ENCODE results near the gene ATN1. TPM values are rescaled to one million over a fixed set of nuclear protein-coding genes. Genes with fewer than 3 reads are reported as not detected.
A peak's percentile ranks its signal among the peaks of the same experiment; 100 is the strongest.
"Not testable (repeated sequence)": the region's sequence is repeated elsewhere in the genome, so short reads cannot be mapped to it uniquely, and the experiment has no call there.

ATN1 gene, protein sequence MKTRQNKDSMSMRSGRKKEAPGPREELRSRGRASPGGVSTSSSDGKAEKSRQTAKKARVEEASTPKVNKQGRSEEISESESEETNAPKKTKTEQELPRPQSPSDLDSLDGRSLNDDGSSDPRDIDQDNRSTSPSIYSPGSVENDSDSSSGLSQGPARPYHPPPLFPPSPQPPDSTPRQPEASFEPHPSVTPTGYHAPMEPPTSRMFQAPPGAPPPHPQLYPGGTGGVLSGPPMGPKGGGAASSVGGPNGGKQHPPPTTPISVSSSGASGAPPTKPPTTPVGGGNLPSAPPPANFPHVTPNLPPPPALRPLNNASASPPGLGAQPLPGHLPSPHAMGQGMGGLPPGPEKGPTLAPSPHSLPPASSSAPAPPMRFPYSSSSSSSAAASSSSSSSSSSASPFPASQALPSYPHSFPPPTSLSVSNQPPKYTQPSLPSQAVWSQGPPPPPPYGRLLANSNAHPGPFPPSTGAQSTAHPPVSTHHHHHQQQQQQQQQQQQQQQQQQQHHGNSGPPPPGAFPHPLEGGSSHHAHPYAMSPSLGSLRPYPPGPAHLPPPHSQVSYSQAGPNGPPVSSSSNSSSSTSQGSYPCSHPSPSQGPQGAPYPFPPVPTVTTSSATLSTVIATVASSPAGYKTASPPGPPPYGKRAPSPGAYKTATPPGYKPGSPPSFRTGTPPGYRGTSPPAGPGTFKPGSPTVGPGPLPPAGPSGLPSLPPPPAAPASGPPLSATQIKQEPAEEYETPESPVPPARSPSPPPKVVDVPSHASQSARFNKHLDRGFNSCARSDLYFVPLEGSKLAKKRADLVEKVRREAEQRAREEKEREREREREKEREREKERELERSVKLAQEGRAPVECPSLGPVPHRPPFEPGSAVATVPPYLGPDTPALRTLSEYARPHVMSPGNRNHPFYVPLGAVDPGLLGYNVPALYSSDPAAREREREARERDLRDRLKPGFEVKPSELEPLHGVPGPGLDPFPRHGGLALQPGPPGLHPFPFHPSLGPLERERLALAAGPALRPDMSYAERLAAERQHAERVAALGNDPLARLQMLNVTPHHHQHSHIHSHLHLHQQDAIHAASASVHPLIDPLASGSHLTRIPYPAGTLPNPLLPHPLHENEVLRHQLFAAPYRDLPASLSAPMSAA (N-terminal part only)
- total RNA-seq (ENCODE audit: unreplicated experiment): 144 TPM
- long read RNA-seq, partial matches to known transcripts: 0 of 4 reads
- long read RNA-seq, other reads (novel, unspliced or antisense): 4 of 4 reads

DNA sequence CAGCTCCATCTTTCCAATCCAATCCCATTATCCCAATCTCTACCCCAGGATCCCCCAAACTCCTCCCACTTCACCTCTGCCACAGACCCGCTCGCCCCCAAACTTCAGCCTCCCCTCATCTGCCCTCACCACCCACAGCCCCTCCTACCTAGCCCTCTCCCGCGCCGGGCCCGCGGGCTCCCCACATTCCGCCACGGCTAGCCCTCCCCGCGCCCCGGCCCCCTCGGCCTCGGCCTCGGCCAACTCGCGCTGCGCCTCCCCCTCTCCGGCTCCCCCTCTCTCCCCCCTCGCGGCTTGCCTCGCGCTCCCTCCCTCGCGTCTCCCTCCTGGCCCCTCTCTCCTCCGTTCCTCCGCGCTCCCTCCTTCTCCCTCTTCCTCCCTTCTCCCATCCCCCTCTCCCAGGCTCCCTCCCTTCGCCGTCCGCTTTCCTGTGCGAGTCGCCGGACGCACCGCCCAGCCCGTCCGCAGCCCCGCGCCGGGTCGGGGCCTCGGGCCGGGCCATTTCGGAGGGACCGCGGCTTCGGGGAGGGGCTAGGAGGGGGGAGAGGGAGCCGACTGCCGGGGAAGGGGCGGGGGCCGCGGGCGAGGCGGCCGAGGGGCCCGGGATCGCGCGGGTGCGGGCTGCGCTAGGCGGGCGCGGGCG lies at the start of gene ATN1:
Gene ATN1, plus strand, starts transcription at position 581 of the 643 bp plus-strand sequence. CDS start 6,043 bp downstream, outside the sequence.
- peak; percentile 75 for DNase-seq (ENCODE audit: low spot score)
- Mint-ChIP-seq H3K27ac (ENCODE audit: unreplicated experiment) (peak within 1 kb of the TSS; percentile 97), H3K36me3 (ENCODE audit: low read depth, unreplicated experiment) (peaks cover 30% of the 10 kb centered on the region), H3K9me3 (ENCODE audit: unreplicated experiment) (no peaks in the 10 kb centered on the region), H3K4me1 (ENCODE audit: unreplicated experiment) (peaks cover 74% of the 10 kb centered on the region), H3K27me3 (ENCODE audit: unreplicated experiment) (peaks cover 33% of the 10 kb centered on the region), H3K4me3 (ENCODE audit: unreplicated experiment) (peak within 1 kb of the TSS; percentile 100)
- TF ChIP-seq, protein P1, sequence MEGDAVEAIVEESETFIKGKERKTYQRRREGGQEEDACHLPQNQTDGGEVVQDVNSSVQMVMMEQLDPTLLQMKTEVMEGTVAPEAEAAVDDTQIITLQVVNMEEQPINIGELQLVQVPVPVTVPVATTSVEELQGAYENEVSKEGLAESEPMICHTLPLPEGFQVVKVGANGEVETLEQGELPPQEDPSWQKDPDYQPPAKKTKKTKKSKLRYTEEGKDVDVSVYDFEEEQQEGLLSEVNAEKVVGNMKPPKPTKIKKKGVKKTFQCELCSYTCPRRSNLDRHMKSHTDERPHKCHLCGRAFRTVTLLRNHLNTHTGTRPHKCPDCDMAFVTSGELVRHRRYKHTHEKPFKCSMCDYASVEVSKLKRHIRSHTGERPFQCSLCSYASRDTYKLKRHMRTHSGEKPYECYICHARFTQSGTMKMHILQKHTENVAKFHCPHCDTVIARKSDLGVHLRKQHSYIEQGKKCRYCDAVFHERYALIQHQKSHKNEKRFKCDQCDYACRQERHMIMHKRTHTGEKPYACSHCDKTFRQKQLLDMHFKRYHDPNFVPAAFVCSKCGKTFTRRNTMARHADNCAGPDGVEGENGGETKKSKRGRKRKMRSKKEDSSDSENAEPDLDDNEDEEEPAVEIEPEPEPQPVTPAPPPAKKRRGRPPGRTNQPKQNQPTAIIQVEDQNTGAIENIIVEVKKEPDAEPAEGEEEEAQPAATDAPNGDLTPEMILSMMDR (IDR thresholded peaks at IDR 0.05; ENCODE audit: unreplicated experiment): no peak

DNA sequence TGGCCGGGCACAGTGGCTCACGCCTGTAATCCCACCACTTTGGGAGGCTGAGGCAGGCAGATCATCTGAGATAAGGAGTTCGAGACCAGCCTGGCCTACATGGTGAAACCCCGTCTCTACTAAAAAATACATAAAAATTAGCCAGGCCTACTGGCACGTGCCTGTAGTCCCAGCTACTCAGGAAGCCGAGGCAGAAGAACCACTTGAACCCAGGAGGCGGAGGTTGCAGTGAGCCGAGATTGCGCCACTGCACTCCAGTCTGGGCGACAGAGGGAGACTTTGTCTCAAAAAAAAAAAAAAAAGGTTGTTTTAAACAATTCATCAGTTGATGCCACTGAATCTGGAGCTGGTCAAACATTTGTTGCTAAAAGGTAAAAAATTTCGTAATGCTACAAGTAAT lies 47.9 kb upstream of the ATN1 start:
- H3K4me1 Mint-ChIP-seq (ENCODE audit: unreplicated experiment); H3K27me3 Mint-ChIP-seq (ENCODE audit: unreplicated experiment); H3K4me3 Mint-ChIP-seq (ENCODE audit: unreplicated experiment); H3K27ac Mint-ChIP-seq (ENCODE audit: unreplicated experiment); DNase-seq (ENCODE audit: low spot score); H3K36me3 Mint-ChIP-seq (ENCODE audit: low read depth, unreplicated experiment); H3K9me3 Mint-ChIP-seq (ENCODE audit: unreplicated experiment): not testable (repeated sequence)

DNA sequence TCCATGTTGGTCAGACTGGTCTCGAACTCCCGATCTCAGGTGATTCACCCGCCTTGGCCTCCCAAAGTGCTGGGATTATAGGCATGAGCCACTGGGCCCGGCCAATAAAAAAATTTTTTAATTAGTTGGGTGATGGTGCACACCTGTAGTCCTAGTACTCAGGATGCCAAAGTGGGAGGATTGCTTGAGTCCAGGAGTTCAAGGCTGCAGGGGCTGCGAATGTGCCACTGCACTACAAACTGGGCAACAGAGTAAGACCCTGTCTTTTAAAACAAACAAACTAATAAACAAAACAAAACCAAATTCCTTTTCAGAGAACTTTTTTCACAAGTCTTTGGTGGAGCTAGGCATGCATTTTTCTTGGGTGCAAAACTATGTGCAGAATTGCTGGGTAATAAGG lies 44.5 kb upstream of the ATN1 start:
- H3K4me3 Mint-ChIP-seq (ENCODE audit: unreplicated experiment): no peak overlapping the region
- no peaks in the 10 kb centered on the region for H3K36me3 Mint-ChIP-seq (ENCODE audit: low read depth, unreplicated experiment)
- no peak overlapping the region for H3K27ac Mint-ChIP-seq (ENCODE audit: unreplicated experiment)
- H3K4me1 Mint-ChIP-seq (ENCODE audit: unreplicated experiment): peaks cover 2% of the 10 kb centered on the region
- peaks cover 3% of the 10 kb centered on the region for H3K27me3 Mint-ChIP-seq (ENCODE audit: unreplicated experiment)
- H3K9me3 Mint-ChIP-seq (ENCODE audit: unreplicated experiment): no peaks in the 10 kb centered on the region
- DNase-seq (ENCODE audit: low spot score): no peak
- TF ChIP-seq, protein P1 (IDR thresholded peaks at IDR 0.05; ENCODE audit: unreplicated experiment): no peak

DNA sequence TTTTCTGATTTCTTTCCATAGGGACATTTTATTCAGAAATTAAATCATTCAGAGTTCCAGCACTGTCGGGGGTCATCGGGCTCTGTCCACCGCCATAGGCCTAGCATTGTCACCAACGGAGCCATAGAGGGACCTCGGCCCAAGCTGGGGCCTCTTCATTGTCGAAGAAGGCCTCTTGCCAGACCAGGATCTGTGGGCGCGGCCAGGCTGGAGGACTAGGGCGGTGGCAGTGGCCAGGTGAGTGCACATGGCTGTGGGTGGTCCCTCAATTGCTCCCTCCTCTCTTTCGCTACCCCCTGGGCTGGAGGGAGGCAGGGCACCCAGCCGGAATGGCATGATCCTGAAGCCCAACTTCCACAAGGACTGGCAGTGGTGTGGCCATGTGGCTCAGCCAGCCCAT lies 44.1 kb upstream of the ATN1 start:
- Mint-ChIP-seq H3K36me3 (ENCODE audit: low read depth, unreplicated experiment) (no peaks in the 10 kb centered on the region), H3K4me1 (ENCODE audit: unreplicated experiment) (peaks cover 2% of the 10 kb centered on the region), H3K27ac (ENCODE audit: unreplicated experiment) (no peak overlapping the region), H3K4me3 (ENCODE audit: unreplicated experiment) (no peak overlapping the region), H3K27me3 (ENCODE audit: unreplicated experiment) (peaks cover 3% of the 10 kb centered on the region), H3K9me3 (ENCODE audit: unreplicated experiment) (no peaks in the 10 kb centered on the region)
- TF ChIP-seq, protein P1 (IDR thresholded peaks at IDR 0.05; ENCODE audit: unreplicated experiment): no peak
- DNase-seq (ENCODE audit: low spot score): no peak

DNA sequence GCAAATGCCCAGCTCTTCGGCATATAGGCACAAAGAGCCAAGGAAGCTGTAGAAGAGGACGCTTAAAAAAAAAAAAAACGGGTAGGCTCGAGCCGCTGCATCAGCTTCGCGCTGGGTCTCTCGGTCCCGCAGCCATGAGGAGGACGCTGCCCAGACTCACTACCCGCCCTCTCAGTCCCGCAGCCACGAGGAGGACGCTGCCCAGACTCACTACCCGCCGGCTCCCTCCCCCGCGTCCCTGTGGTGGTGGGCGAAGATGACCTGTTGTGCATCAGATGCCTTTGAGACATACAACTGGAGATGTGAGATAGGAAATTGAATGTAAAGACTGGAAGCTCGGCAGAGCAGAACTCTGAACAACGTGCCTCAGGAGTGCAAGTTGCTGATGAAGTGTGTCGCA lies 43.2 kb upstream of the ATN1 start:
- H3K36me3 Mint-ChIP-seq (ENCODE audit: low read depth, unreplicated experiment): no peaks in the 10 kb centered on the region
- H3K27me3 Mint-ChIP-seq (ENCODE audit: unreplicated experiment): no peaks in the 10 kb centered on the region
- TF ChIP-seq, protein P1 (IDR thresholded peaks at IDR 0.05; ENCODE audit: unreplicated experiment): no peak
- peaks cover 2% of the 10 kb centered on the region for H3K4me1 Mint-ChIP-seq (ENCODE audit: unreplicated experiment)
- no peak overlapping the region for H3K4me3 Mint-ChIP-seq (ENCODE audit: unreplicated experiment)
- H3K9me3 Mint-ChIP-seq (ENCODE audit: unreplicated experiment): no peaks in the 10 kb centered on the region
- no peak for DNase-seq (ENCODE audit: low spot score)
- no peak overlapping the region for H3K27ac Mint-ChIP-seq (ENCODE audit: unreplicated experiment)

DNA sequence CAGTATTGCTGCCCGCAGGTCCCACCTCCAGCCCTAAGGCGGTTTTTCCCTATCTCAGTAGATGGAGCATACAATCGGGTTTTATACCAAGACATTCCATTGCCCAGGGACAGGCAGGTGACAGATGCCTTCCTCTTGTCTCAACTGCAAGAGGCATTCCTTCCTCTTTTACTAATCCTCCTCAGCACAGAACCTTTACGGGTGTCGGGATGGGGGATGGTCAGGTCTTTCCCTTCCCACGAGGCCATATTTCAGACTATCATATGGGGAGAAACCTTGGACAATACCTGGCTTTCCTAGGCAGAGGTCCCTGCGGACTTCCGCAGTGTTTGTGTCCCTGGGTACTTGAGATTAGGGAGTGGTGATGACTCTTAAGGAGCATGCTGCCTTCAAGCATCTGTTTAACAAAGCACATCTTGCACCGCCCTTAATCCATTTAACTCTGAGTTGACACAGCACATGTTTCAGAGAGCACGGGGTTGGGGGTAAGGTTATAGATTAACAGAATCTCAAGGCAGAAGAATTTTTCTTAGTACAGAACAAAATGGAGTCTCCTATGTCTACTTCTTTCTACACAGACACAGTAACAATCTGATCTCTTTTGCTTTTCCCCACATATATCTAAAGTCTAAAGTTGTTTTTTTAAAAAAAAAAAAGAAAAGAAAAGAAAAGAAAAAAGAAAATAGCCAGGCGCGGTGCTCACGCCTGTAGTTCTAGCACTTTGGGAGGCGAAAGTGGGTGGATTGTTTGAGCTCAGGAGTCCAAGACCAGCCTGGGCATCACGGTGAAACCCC lies 41.4 kb upstream of the ATN1 start:
- H3K27ac Mint-ChIP-seq (ENCODE audit: unreplicated experiment); H3K27me3 Mint-ChIP-seq (ENCODE audit: unreplicated experiment); H3K4me3 Mint-ChIP-seq (ENCODE audit: unreplicated experiment); H3K36me3 Mint-ChIP-seq (ENCODE audit: low read depth, unreplicated experiment); H3K9me3 Mint-ChIP-seq (ENCODE audit: unreplicated experiment); DNase-seq (ENCODE audit: low spot score); H3K4me1 Mint-ChIP-seq (ENCODE audit: unreplicated experiment): not testable (repeated sequence)

Measured in endothelial cell (in vitro differentiated cells).